NCI-H2196 treated with DMSO at 0.1 percent for 48 hours (cell line): Measurements from ENCODE around the gene RGS7.
"Not testable (repeated sequence)": the region's sequence is repeated elsewhere in the genome, so short reads cannot be mapped to it uniquely, and the experiment has no call there.

Source experiments
- DNase-seq: peaks from one replicate; lab custom pipeline; 2025; ENCODE audit not compliant: unreplicated experiment; lab: John Stamatoyannopoulos, UW

The RGS7 gene

DNA sequence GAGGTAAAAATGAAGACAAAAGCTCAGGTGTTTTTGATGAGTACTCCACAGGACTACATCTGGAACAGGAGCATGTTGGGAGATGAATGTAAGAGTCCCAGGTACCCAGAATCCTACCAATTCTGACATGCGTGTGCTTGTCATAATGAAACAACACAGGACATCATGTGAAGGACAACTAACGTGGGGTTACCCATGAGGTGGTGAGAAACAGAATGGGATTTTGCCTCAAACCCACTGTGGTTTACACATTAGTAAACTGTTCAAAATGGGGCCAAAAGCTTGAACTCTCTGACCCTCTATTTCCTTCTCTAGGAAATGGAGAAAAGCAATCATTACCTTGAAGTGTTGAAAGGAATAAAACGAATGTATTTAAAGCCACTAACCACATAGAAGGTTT lies 266.2 kb downstream of the RGS7 start:
- DNase-seq: no peak

DNA sequence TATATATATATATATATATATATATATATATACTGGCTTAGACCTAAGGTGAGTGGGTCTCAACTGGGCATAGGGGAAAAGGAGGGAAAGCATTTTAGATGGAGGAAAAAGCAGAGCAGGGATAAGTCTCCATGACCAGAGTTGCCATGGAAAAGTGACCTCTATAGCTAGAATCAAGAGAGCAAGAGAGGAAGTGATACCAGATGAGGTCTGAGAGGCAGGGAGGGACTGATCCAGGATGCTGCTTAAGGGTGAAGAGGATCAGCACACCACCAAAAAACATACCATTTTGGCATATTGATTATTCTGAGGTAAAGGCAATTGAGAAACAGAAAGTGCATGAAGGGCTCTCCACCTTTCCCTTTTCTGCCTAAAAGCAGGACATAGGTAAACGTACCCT lies 267.9 kb downstream of the RGS7 start:
- DNase-seq: not testable (repeated sequence)

DNA sequence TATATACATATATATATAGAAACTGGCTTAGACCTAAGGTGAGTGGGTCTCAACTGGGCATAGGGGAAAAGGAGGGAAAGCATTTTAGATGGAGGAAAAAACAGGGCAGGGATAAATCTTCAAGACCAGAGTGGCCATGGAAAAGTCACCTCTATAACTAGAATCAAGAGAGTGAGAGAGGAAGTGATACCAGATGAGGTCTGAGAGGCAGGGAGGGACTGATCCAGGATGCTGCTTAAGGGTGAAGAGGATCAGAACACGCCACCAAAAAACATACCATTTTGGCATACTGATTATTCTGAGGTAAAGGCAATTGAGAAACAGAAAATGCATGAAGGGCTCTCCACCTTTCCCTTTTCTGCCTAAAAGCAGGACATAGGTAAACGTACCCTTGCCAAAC lies 268.9 kb downstream of the RGS7 start:
- DNase-seq: not testable (repeated sequence)

DNA sequence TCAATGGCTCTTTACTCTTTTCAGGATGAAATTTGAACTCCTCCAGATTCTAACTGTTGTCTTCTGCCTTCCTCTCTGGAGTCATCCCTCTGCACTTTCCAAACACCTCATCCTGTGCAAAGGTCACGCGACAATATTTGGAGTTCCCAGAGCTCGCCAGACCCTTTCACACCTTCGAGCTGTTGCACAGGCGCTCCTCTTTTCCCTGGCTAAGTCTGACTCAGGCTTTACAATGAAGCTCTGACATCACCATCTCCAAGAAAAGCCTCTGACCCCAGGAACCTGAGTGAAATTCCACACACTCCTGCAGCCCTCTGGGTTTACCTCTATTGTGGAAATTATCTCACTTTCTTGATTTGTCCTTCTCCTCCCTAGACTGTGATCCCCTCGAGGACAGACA lies 270.3 kb downstream of the RGS7 start:
- DNase-seq: no peak

DNA sequence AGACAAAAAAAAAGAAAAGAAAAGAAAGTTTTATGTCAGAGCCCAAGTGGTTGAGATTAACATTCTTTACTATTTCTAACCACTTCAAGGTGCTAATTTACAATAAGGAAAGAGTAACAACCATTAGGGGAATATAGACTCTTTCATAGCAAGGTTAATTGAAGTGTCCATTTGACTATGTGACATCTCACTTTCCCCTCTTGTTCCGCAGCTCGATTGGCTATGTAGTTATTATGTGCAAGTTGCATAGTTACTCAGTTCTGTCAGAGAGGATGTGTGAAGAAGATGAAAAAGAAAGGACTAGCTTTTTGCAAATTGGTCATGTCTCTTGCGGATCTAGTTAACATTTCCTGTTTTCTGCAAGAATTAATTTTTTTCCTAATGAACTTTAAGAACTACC lies 273.7 kb downstream of the RGS7 start:
- no peak for DNase-seq

DNA sequence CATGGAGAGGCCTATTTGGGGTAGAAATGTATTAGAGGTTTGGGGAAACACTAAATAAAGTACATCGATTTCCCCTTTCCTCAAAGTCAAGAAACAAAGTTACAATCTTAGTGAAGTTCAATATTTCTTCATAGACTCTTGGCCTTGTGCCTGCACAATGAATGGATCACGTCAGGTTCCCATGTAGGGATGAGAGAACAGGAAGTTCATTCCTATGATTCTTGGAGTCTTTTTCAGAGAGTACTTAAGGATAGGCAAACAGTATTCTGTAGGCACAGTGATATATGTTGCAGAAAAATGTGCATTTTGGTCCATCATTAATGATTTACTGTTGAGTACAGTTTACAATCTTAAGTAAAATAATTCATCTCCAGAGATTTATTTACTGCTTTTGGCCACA lies 275.5 kb downstream of the RGS7 start:
- DNase-seq: no peak

DNA sequence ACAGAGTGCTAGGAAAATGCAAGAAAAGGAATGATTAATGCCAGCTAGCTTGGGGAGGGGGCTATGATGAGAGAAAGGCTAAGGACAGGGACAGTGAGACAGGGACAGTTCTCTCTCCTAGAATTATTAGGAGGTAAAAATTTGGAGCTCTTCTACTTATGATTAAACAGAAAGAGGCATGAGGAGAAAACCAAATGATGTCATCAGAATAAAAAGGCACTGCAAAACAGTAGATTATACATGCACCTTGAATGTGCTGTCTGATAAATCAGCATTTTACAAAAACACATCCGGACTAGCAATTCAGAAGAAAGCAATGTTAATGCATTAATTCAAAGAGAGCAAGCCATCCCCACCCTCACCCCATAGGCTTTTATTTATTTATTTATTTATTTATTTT lies 277.5 kb downstream of the RGS7 start:
- no peak for DNase-seq

DNA sequence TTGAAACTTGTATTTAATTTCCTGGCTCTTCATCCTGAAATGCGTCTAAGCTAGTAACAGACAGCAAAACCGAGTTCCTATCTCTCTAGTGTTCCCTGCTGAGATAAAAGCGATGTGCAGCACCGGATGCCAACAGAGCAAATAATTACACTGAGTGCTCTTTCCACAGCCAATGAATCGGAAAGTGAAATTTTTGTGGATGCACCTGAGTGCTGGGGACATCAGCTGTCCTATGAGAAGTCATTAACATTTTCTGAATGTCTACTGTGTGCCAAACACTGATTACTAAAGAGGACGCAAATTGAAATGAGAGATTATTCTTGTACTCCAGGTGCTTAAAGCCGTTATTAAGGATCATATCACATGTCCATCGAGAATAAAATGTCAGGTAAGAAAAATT lies 278.0 kb downstream of the RGS7 start:
- peak; percentile 1 for DNase-seq

DNA sequence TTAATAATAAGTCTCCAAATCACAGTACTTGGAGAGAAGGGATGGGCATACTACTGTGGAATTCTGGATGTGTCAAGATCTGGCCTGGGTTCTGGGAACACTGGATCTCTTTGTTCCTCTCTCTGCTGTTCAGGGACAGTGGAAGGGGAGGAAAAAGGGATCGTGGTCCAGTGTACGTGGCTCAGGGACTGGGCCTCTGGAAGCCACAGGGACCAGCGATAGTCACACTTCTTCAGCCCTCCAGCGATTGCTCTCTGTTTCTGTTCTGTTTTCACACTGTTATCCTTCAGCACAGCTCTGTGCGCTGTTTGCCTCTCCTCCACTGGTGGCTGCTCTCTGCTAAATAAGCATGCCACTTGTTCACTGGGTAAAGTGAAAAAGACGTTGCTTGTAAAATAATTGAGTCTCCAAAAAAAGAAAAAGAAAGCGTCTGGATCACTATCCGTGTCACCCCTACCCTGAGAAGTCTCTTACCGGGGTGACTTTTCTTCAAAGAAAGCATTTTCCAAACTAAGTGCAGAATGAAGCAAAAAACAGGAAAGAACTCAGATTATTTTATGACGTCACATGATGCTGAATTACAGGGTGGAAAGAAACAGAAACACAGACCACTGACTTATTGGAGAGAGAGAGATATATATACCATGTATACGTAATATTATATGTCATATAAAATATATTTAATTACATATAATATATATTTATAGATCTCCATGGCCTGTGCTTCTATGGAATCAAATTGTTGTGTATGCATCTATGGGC lies 279.4 kb downstream of the RGS7 start:
- DNase-seq: no peak

DNA sequence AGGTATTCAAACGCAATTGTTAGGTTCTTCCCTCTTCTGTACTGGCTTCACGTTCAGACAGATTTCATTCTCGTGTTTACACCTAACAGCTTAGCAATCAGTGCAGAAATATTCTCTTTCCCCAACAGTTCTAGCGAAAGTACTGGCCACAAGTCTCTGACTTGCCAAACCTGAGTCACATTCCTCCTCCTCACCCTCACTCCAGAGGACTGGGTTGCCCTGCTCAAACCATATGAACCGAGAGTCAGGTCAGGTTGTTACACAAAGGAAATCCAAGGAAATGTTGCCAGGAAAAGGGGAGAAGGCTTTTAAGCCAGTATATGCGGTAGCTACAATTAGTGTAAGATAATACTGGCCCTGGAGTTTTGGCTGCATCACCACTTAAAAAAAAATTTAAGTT lies 282.5 kb downstream of the RGS7 start:
- DNase-seq: no peak

DNA sequence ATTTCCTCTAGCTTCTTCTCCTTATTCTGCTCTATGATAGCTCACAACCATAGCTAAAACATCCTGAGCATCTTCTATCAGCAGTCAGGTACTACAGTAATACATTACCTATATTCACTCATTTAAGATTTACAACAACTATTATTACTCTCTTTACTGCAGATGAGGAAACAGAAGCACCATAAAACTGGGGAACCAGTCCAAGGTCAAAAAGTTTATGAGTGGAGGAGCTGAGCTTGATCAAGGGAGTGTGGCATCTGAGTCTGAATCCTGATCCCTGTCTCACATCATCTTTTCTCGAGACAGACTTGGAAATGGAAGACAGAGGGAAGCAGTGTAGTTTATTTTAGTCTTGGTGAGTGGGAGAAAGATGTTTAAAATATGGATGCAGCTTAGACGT lies 288.6 kb downstream of the RGS7 start:
- DNase-seq: no peak

DNA sequence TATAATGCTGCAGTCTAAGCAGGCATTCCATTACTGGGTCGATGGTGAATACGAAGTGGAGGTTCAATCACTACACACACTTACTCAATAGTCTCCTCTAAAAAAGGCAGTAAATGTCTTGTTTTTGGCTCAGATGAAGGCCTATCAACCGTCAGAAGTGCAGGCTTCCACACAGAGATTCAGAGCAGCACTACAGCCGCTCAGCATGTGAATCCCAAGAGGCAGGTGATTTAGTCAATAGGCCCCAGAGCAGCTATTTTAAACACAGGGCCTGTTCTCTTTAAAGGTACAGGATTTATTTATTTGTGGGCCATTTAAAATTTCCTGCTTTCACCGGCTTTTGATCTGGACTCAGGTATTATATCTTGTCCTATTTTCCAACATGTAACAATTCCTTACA lies 293.7 kb downstream of the RGS7 start:
- DNase-seq: no peak

DNA sequence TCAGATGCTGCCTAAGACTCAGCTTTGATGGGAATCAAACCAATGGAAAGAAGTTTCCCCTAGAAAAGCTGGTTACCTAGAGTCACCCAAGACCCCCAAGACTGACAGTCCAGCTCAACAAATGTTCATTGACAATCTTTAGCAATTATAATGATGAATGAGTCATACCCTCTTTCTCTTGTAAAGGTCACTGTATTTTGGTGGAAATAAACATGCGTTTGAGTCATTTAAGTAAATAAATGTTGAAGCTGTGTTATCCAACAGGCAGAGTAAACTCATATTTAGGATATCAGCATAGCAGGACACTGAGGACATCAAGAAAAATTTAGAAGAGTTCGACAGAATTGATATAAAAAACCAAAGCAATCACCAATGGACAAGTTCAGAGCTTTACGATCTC lies 295.9 kb downstream of the RGS7 start:
- DNase-seq: no peak

DNA sequence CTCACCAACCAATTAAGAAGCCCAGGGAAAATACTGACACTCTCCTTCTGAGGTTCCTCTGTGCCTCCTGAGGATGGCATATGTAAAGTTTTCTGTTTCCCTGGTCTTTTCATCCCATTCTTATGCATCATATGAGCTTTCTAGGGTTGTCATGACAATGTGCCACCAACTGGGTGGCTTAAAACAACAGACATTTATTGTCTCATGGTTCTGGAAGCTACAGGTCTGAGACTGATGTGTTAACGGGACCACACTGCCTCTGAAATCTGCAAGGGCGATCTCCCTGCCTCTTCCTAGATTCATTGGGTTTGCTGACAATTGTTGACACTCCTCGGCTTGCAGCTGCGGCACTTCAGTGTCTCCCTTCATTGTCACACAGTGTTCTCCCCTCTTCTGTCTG lies 308.4 kb downstream of the RGS7 start:
- no peak for DNase-seq

DNA sequence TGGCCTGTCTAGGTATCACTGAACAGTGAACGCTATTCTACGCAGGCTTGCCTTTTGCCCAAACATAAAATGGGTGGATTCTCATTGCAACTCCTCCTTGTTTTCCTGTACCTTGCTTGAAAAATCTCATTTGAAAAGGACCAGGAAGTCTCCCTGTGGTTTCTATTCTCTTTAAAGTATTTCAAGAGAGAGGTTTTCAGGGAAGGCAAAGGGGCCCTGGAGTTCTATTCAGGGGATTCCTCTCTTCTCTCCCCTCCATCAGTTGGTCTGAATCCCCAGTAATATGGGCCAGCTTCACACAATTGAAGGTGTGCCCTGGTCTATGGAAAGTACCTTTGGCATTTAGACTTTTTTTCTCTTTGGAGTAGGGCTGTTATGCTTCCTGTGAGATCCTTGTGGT lies 311.3 kb downstream of the RGS7 start:
- DNase-seq: no peak

DNA sequence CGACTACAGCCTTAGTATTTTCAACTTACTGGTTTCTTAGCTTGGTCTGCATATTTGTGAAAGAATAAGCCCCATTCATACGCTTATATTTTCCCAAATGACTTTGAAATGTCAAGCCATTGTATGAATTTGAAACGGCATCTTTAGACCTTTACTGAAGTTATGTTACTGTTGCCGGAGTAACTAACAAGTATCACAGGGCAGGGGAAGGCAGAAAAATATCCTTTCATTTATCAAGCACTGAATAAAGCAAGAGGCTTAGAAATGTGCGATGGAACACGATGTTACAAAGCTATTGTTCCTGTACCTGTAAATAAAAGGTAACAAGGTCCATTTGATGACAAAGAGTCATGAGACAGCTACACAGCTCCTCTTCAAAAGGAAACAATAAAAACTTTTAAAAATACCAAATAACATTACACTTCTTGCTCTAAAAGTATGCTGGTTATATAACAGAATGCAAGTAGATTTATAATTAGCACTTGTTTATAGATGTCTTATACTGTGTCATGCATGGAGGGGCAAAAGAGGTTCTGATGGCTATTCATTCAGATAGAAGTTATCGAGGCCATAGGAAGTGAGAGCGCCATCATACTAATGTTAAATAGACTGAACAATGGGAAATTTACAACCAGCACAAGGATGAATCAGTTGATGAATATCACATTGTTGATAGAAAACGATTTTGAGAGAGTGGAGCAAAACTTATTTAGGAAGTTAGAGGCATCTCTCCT lies 322.6 kb downstream of the RGS7 start:
- DNase-seq: no peak

DNA sequence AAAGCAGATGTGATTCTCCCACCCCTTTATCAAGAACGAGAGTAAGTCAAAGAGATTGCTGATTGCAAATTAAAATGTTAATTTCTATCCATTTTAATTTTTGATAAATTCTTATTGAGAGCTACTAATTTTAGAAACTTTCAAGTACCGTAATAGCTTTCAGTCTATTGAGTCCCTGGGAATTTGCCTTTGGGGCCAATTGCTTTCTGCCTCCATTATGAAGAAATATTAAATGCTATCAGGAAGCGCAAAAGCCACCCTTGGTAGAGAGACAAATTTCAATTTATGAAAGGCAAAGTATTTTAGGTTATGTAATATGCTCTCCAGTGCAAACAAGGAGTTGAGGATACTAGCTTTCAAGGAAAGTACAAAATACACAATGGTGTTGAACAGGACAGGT lies 332.2 kb downstream of the RGS7 start:
- no peak for DNase-seq

DNA sequence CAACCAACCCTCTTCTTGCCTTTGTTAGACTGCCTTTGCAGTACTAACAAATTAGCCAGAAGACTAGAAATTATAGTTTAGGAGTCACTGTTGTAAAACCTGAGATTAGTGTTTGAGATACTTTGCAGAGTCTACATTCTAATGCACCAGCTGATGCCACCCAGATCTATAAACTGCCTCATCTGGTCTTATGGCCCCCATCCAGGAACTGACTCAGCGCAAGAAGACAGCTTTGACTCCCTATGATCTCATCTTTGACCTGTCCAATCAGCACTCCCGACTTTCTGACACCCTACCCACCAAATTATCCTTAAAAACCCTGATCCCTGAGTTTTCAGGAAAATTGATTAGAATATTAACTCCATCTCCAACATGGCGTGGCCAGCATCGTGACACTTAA lies 334.6 kb downstream of the RGS7 start:
- no peak for DNase-seq

DNA sequence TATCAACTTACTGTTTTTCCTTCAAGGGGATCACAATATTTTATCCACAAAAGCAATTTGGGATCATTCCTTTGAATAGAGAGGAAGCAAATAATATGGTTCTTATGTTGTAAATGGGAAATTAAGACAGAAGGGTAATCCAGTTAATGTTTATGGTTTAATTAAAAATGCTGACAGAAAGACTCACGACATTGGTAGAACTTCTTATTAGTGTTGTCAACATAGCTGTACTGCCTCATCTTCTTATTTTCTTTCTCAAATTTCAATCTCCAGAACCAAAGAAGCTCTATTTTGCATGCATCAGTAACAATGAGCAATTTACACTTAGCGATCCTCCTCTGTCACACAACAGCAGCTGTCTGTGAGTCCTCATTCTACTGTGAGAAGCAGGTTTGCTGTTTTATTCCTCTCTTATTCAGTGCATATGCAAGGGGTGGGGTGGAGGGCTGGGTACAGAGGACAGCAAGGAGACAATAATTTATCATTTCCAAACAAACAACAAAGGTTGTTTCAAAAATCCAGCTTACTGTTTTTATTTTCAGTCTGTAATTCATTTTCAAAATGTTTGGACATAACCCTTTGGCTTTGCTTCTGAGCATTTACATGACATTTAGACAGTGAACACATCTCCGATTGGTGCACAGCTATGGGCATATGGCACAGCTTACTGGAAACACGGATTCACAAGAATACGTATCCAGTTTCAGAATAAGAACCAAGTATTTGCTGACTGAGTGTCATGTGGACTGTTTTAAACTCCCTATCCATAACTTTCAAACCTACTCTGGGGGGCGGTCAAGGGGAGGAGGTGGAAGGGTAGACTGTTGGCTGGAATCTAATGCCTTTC lies 335.9 kb downstream of the RGS7 start:
- no peak for DNase-seq

DNA sequence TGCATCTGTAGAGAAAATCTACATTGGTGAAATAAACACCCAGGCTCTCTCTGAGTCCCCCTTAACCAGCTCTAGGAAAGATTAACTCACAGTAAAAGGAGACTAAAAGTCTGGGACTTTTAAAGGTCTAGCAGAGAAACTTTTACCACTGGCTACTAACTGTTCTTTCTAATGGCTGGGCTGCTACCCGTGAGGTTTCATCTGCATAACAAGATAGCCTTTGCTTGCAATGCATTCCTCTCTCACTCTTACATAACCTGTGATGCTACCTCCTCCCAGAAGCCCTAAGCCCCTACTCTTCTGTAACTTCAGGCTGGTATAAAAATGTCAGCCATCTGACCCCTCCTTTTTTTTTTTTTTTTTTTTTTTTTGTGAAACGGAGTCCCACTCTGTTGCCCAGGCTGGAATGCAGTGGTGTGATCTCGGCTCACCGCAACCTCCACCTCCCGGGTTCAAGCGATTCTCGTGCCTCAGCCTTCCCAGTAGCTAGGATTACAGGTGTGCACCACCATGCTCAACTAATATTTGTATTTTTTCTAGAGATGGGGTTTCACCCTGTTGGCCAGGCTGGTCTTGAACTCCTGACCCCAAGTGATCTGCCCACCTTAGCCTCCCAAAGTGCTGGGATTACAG lies 344.2 kb downstream of the RGS7 start:
- DNase-seq: no peak

DNA sequence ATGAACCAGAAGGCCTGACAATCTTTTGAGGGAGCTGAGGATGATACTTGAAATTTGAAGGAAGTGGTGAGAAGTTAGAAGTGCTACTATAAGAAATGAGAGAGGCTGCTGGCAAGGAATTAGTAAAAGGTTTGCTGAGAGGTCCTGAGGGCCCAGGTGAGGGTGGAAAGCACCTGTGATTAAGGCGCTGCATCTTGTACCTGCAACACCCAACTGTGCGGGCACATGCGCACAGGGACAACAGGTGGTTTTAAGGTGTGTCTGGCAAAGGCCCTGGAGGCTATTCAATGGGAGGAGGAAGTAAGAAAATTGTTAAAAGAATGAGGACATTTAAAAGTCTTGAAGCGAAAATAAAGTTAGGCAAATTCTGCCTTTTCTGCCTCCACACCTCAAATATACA lies 349.3 kb downstream of the RGS7 start:
- DNase-seq: no peak
